ENCODE data around the gene AJAP1. TPM values are rescaled to one million over a fixed set of nuclear protein-coding genes. Genes with fewer than 3 reads are reported as not detected.

The AJAP1 gene
- total and polyA plus RNA-seq, 2 experiments from 2014 or later: not detected

- no peak for TF ChIP-seq REST (IDR thresholded peaks at IDR 0.05; ENCODE audit: unreplicated experiment)
- no peak for TF ChIP-seq ZNF331 (CRISPR knock-in tag; IDR thresholded peaks at IDR 0.05; ENCODE audit: low read depth)
- TF ChIP-seq JUNB (IDR thresholded peaks at IDR 0.05; ENCODE audit: unreplicated experiment): no peak
- no peak for TF ChIP-seq CREB1 (CRISPR knock-in tag; IDR thresholded peaks at IDR 0.05; ENCODE audit: low read depth)
- no peak for TF ChIP-seq STAT1 (IDR thresholded peaks at IDR 0.05; ENCODE audit: unreplicated experiment)
Measured at GRCh38 chr1:4605158-4605557, 49.3 kb upstream of the AJAP1 start (continued).

- Histone ChIP-seq H4K20me1 (replicated peaks; ENCODE audit: insufficient read depth) (no peaks in the 10 kb centered on the region), H3F3A (replicated peaks; ENCODE audit: low read depth) (no peaks in the 10 kb centered on the region), H3K36me3 (ENCODE audit: insufficient read depth) (no peaks in the 10 kb centered on the region), H3K9me2 (ENCODE audit: insufficient read depth) (no peaks in the 10 kb centered on the region), H3K79me2 (replicated peaks; ENCODE audit: insufficient read depth) (no peaks in the 10 kb centered on the region), H3K4me2 (no peak overlapping the region), H3K27me3 (ENCODE audit: insufficient read depth) (no peaks in the 10 kb centered on the region), H3K27ac (ENCODE audit: low read depth) (no peak overlapping the region), H3K4me3 (no peak overlapping the region), H2AFZ (no peak overlapping the region), H3K4me1 (ENCODE audit: insufficient read depth) (no peaks in the 10 kb centered on the region)
- Mint-ChIP-seq H3K36me3 (ENCODE audit: low read depth) (peaks cover 4% of the 10 kb centered on the region; the same call in 1 of the 3 replicates), H3K4me3 (no peak overlapping the region), H3K9me3 (peaks cover 28% of the 10 kb centered on the region), H3K27me3 (ENCODE audit: insufficient read depth, low read depth, poor library complexity) (peaks cover 9% of the 10 kb centered on the region), H3K4me1 (peaks cover 5% of the 10 kb centered on the region; the same call in 1 of the 3 replicates), H3K27ac (no peak overlapping the region)
- DNase-seq (ENCODE audit: low spot score) (no peak), ATAC-seq (no peak)
- no peak for TF ChIP-seq ZNF462 (CRISPR knock-in tag; IDR thresholded peaks at IDR 0.05)
- no peak for TF ChIP-seq STAT1 (IDR thresholded peaks at IDR 0.05; ENCODE audit: unreplicated experiment)
- no peak for TF ChIP-seq EZH2 (IDR thresholded peaks at IDR 0.05; ENCODE audit: low read depth, unreplicated experiment)
- TF ChIP-seq EZH2phosphoT487 (IDR thresholded peaks at IDR 0.05; ENCODE audit: unreplicated experiment): no peak
- TF ChIP-seq ETS1 (IDR thresholded peaks at IDR 0.05): no peak
- no peak for TF ChIP-seq NANOG (IDR thresholded peaks at IDR 0.05; ENCODE audit: borderline replicate concordance)
- TF ChIP-seq CTCF (conservative IDR thresholded peaks at IDR 0.05; ENCODE audit: low read depth in 2 of 2): no peak
- no peak for TF ChIP-seq CREB1 (CRISPR knock-in tag; IDR thresholded peaks at IDR 0.05; ENCODE audit: low read depth)
- TF ChIP-seq ZNF114 (CRISPR knock-in tag; IDR thresholded peaks at IDR 0.05): no peak
Measured at GRCh38 chr1:4611563-4612341, 42.7 kb upstream of the AJAP1 start.

Measured in GM23338 (cell line).